NOMO-1 treated with dmso at 0.1 percent for 144 hours (cell line): ENCODE data around the gene GFOD2.
A peak's percentile ranks its signal among the peaks of the same experiment; 100 is the strongest.

Experiments used
- DNase-seq: peaks from one replicate; lab custom pipeline; 2025; ENCODE audit not compliant: unreplicated experiment; lab: John Stamatoyannopoulos, UW

The GFOD2 gene

GRCh38 chr16:67673712-67674580 lies 45.2 kb downstream of the GFOD2 start:
- DNase-seq = no peak

- peak; percentile 16 for DNase-seq
Observed at GRCh38 chr16:67672739-67673662, 46.1 kb downstream of the GFOD2 start.

- DNase-seq = no peak
Observed at GRCh38 chr16:67672306-67672705, 46.8 kb downstream of the GFOD2 start.

- no peak for DNase-seq
Observed at GRCh38 chr16:67669499-67670101, 49.5 kb downstream of the GFOD2 start.

- no peak for DNase-seq
Observed at GRCh38 chr16:67668495-67669157, 50.5 kb downstream of the GFOD2 start.

DNA sequence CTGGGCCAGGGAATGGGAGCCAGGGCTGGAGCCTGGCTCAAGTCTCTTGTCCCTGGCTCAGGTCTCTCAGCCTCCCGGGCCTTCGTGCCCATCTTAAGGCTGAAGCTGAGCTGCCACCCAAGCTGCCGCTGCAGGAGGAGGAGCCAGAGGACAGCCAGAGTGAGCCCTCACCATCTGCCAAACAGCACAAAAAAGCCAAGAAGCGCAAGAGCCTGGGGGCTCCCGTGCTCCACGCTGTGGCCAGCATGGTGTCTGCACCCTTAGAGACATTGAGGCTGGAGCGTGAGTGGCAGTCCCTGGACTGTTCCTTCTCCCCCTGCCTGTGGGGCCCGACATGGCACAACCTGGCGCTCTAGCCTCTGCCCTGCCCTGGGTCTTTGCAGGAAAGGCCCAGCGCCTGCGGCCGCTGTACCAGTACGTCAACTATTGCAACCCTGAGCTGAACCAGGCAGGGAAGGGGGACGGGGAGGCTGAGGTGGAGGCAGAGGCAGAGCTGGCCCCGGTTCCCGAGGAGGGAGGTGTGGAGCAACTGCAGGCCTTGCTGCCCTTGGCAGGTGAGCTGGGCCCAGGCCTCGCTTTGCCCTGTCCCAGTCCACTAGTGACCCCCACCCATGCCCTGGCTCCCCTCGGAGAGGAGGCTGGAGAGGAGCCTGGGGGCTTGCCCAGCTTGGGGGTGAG lies 51.2 kb downstream of the GFOD2 start:
- peak; percentile 95 for DNase-seq

DNA sequence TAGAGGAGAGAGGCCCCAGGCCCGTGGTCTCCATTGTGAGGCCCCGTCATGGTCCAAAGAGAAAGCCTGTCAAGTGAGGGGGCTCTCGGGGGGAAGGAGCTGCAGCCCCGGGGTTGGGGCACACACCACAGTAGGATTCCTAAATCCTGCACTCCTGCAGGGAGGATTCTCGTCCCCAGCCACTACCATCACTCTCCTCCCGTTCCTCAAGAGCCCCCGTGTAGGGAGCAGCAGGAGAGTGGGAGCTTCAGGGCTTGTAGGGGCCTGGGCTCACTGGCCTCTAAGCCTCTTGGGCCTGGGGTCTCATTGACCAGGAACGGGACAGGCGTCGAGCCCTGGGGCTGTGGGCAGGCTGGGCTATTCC lies 51.7 kb downstream of the GFOD2 start:
- DNase-seq = no peak

DNA sequence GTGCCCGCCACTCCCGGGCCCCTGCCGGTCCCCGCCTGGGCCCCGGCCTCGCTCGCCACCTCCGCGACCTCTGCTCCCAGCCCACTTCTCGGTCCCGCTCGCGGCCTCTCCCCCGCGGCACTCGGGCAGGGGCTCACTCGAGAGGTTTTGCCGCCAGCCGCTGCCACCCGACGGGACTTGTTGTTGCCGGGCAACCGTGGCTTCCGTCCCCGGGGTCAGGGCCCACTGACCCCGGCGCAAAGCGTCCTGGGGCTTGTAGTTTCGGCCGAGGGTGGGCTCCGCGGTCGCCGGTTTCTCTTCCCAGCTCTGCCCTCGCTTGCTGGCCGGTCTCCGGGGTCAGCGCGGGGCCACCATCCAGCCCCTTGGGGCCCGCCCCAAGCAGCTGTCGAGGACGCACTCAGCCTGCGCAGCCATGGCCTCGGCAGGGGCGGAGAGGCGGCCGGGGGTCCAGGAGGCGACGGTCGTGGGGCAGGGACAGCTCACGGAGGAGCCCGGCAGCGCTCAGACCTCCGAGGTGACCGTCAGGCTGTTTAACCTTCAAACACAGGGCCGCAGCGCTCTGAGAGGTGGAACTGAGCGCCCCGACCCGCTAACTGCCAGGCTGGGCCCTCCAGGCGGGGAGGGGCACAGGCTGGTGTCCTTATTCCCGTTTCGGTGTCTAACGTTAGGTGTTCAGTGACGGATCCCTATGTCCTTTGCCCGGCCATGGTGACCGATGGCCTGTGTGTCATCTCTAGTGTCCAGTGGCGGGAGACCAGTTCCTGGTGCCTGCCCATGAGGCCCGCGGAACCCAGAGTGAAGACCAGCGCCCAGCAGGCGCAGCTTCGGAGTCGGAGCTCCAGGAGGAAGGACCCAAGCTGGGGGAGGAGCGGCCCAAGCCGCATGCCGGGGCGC lies 52.3 kb downstream of the GFOD2 start, which contains the start of the genes C16orf86 and ENKD1:
Gene C16orf86 (plus strand): TSS at position 256 of the 894 bp plus-strand sequence. CDS start 157 bp downstream, at position 413.
Gene ENKD1 (minus strand): TSS at position 192 of the 894 bp plus-strand sequence. CDS start 308 bp downstream, outside the sequence.
- DNase-seq = peak; percentile 74

DNA sequence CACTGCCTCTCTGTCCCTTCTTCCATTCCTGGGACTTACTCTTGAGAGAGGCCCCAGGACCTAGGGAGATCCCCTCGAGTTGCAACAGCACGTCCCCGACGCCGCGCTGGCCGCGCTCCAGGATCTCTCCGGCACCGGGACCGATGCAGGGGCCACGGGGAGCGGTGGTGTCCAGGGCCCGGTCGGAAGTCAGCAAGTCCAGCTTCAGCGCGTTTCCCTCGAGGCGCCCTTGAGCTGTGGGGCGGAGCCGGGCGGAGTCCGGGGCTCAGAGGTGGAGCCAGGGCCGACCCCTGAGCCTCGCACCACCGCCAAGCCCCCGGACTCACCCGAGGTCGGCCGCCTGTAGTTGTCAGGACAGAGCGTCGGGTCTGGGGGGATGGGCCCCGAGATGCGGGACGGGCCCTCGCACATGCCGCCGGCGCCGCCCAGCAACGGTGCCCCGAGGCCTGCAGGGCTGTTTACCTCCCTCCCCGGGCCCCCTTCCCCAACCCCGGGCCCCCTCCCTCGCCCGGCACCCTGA lies 53.0 kb downstream of the GFOD2 start:
- DNase-seq = no peak

DNA sequence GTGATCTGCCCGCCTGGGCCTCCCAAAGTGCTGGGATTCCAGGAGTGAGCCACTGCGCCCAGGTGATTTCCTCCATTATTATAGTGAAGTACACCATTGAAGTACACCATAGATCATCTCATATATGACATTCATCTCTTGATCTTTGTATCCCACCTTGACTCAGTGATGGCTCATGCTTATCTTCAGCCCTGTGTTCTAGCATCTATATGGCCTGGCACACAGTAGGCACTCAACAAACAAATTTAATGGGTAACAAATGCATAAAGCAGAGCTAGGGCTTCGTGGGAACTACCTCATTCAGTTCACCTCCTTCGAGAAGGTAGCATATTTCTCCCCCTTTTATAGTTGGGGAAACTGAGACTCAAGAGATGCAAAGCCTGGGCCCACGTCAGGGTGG lies 53.5 kb downstream of the GFOD2 start:
- no peak for DNase-seq

DNA sequence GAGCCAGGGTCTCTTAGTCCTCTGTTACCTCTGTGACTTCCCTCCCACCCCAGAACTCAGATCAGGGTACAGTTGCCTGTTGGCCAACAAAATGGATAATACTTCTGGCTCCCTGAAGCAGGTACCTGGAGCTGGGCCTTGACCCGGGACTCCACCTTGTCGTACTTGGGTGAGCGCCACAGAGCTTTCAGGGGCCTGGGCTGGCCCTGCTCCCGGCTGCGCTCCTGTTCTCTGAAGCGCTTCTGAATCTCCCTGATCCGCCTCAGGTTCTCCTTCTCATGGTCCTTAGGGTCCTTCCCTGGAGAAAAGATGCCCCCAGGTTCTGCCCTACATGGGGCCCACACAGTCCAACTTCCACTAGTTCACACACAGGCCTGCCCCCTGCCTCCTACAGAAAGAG lies 54.2 kb downstream of the GFOD2 start:
- DNase-seq = no peak

- no peak for DNase-seq
Observed at GRCh38 chr16:67664258-67664657, 54.9 kb downstream of the GFOD2 start.

DNA sequence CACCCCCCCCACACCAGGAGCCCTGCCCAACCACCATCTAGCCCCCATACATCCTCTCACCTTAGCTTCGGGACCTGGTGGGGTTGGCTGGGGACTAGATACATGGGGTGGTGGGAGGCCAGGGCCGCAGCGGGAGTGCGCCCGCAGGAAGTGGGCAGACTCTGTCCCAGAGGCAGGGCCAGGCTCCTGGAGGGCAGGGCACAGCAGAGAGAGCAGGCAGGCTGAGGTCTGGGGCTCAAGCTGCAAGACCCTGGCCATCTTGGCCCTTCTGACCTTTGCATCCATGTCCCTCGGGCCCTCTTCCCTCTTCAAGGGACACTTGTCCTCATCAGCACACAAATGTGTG lies 55.3 kb downstream of the GFOD2 start:
- no peak for DNase-seq

DNA sequence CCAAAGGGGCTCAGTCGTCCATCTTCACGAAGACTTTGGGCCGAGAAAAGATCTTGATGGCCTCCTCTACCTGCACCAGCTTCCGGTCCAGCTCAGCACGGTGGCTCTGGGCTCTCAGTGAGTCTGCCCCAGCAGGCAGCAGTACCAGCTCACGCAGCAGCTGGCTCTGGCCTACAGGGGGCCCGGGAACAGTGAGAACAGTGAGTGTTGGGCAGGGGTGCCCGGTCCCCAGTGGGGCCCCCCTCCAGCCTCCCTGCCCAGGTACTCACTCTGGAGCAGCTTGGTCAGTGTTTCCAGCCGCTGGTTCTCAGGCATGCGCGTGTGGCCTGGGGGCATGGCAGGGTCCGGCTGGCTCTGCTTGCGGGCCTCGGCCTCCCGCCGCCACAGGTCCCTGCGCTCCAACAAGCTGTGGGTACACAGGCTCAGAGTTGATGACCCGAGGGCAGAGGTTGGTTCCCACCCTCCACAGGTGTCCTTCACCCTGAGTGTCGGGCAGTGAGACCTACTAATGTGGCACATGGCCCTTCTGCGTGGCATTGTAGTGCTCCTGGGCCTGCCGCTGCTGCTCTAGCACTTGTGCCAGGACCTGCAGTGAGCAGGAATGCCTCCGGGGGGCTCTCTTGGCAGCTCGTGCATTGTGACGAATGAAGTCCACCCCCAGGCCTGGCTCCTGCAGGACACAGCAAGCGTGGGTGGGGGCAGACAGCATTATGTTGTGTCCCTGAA lies 55.8 kb downstream of the GFOD2 start:
- DNase-seq = no peak

DNA sequence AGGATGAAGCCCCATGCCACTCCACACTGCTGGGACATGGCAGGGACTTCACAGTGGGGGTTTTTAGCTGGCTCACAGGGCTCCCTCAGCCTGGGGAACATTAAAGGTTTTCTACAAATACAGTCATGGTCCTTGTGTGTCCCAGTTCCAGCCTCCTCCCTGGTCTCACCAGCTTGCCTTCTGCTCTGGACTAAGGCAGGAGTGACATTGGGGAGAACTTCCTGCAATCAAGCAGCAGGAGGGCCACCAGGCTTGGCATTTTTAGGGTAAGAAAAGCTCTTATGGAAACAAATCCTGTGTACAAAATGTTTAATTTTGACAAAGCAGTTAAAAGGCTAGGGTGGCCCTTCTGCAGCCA lies 56.5 kb downstream of the GFOD2 start:
- no peak for DNase-seq

GRCh38 chr16:67661886-67662652 lies 57.0 kb downstream of the GFOD2 start:
- no peak for DNase-seq

GRCh38 chr16:67661101-67661761 lies 57.9 kb downstream of the GFOD2 start:
- no peak for DNase-seq
